GM12891 (cell line): Measurements from ENCODE around the gene STAB2.

ENCODE experiments used
- POLR2A ChIP-seq: IDR thresholded peaks from 2 replicates; pipeline ENCODE4 v1.6.1; 2011; ENCODE audit warnings: low read depth, low read length, control low read depth
- POLR2AphosphoS5 ChIP-seq: IDR thresholded peaks from 2 replicates; pipeline ENCODE4 v1.6.1; 2011; ENCODE audit warnings: low read depth, low read length, control low read depth

DNA sequence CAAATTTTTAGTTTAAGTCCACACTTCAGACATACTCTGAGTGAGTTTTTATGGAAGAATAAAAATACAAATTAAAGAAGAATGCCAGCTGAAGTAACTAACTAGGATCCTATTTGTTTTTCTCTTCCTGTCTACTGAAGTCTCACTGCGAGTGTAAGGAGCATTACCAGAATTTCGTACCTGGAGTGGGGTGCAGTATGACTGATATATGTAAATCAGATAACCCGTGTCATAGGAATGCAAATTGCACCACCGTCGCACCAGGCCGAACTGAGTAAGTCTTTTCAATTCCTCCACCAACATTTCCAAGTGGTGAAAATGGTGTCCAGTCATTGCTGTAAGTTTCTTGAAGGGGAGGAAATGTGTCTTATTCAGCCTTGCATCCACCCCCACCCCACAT is 52.9 kb downstream of the STAB2 start:
- TF ChIP-seq POLR2AphosphoS5 (no peak), POLR2A (no peak)
